CD1c-positive myeloid dendritic cell (primary cell): ENCODE results near the gene NMT2.

Source experiments
- DNase-seq: peaks from one replicate; pipeline ENCODE4 v3.0.0-alpha.2; 2016; ENCODE audit errors: extremely low spot score

The NMT2 gene

GRCh38 chr10:15092855-15093408 lies 75.6 kb downstream of the NMT2 start:
- no peak for DNase-seq

- DNase-seq = no peak
Observed at GRCh38 chr10:15091418-15091817, 77.1 kb downstream of the NMT2 start.

GRCh38 chr10:15088428-15089261 lies 79.8 kb downstream of the NMT2 start, which contains the start of gene ACBD7:
Gene ACBD7, minus strand, starts transcription at chr10:15088776. Its CDS starts 48 bp downstream, at chr10:15088728.
- DNase-seq = peak; percentile 84

- DNase-seq = peak; percentile 27
Observed at GRCh38 chr10:15084502-15084922, 84.0 kb downstream of the NMT2 start.

GRCh38 chr10:15083674-15084501 lies 84.6 kb downstream of the NMT2 start:
- DNase-seq = no peak

GRCh38 chr10:15075421-15075820 lies 93.1 kb downstream of the NMT2 start:
- no peak for DNase-seq

- no peak for DNase-seq
Observed at GRCh38 chr10:15072358-15072757, 96.1 kb downstream of the NMT2 start.

GRCh38 chr10:15069230-15069629 lies 99.3 kb downstream of the NMT2 start:
- no peak for DNase-seq

- no peak for DNase-seq
Observed at GRCh38 chr10:15068802-15069201, 99.7 kb downstream of the NMT2 start.

GRCh38 chr10:15067154-15067553 lies 101.3 kb downstream of the NMT2 start:
- DNase-seq = no peak

- no peak for DNase-seq
Observed at GRCh38 chr10:15060638-15061037, 107.9 kb downstream of the NMT2 start.

GRCh38 chr10:15059914-15060313 lies 108.6 kb downstream of the NMT2 start:
- no peak for DNase-seq

- no peak for DNase-seq
Observed at GRCh38 chr10:15058689-15059088, 109.8 kb downstream of the NMT2 start.
